NT2/D1 (cell line): Measurements from ENCODE around the gene USP46.

Source experiments
- SUZ12 ChIP-seq: IDR thresholded peaks from 2 replicates; pipeline ENCODE4 v1.6.1; 2011; ENCODE audit not compliant: insufficient read length, insufficient read depth; ENCODE audit errors: extremely low read depth
- YY1 ChIP-seq: IDR thresholded peaks from 2 replicates; pipeline ENCODE4 v1.6.1; 2011; ENCODE audit not compliant: insufficient read length, insufficient read depth
- ZNF274 ChIP-seq: IDR thresholded peaks from 2 replicates; pipeline ENCODE4 v1.6.1; 2011; ENCODE audit warnings: mild to moderate bottlenecking, low read depth, low read length

DNA sequence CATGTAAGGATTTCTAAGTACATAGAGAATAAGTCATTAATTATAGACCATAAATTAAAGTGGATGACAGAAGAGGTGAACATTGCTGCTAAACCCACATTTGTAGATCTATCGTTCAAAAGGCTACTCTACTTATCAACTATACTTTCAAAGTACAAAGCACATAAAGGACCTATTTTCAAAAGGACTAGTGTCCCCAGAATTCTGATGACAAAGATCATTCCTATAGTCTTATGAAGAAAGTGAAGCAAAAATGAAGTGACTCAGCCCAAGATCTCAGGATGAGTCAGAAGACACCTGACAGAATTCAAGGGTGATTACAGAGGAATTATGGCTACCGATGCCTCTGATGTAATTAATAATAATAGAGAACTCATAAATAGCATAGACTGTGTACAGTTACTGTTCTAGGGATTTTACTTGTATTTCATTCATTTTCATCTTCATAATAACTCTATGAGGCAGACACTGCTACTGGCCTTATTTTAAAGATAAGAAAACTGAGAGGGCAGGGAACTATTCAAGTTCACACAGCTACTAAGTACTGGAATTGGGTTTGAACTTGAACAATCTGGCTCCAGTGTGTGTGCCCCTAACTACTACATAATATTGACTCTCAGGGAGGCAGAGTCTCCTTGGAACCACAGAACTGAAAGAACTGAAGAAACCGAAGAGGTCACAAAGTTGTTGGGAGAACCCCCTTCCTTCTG, 17.1 kb downstream of the USP46 start:
- no peak for TF ChIP-seq YY1
- TF ChIP-seq SUZ12, result no peak
- TF ChIP-seq ZNF274, result no peak
